ENCODE data around the gene VAMP1.

Gene VAMP1

GRCh38 chr12:6493497-6494257, 23.2 kb upstream of the VAMP1 start, which contains the start of gene NCAPD2 (continued):
- TF ChIP-seq MEIS1 (CRISPR knock-in tag; IDR thresholded peaks at IDR 0.05; ENCODE audit: borderline replicate concordance): no peak
- peak; percentile 10; the same call in 1 of the 2 replicates for TF ChIP-seq ZNF843 (tag by site-specific recombination; IDR thresholded peaks at IDR 0.05)
- TF ChIP-seq ZNF239 (tag by site-specific recombination; IDR thresholded peaks at IDR 0.05): peak; percentile 31; the same call in 1 of the 2 replicates
- TF ChIP-seq ZEB2 (tag by site-specific recombination; IDR thresholded peaks at IDR 0.05): peak; percentile 10; the same call in 1 of the 2 replicates
- TF ChIP-seq BCL11B (tag by site-specific recombination; IDR thresholded peaks at IDR 0.05; ENCODE audit: low read depth): peak; percentile 99
- TF ChIP-seq ZNF529 (tag by site-specific recombination; IDR thresholded peaks at IDR 0.05; ENCODE audit: insufficient replicate concordance): no peak
- peak; percentile 41; the same call in 1 of the 2 replicates for TF ChIP-seq REST (tag by site-specific recombination; IDR thresholded peaks at IDR 0.05)
- TF ChIP-seq CTCF (tag by site-specific recombination; IDR thresholded peaks at IDR 0.05): peak; percentile 55; the same call in 1 of the 2 replicates
- TF ChIP-seq ZNF501 (tag by site-specific recombination; IDR thresholded peaks at IDR 0.05): peak; percentile 71
- peak; percentile 50; the same call in 1 of the 2 replicates for TF ChIP-seq ZNF610 (tag by site-specific recombination; IDR thresholded peaks at IDR 0.05; ENCODE audit: borderline replicate concordance)
- TF ChIP-seq ZBTB17 (tag by site-specific recombination; IDR thresholded peaks at IDR 0.05): peak; percentile 95
- TF ChIP-seq WT1 (tag by site-specific recombination; IDR thresholded peaks at IDR 0.05): peak; percentile 38

- H3K9me3 ChIP-seq (ENCODE audit: control insufficient read depth, insufficient read depth, low read depth, low read length): no peaks in the 10 kb centered on the region
- peak within 1 kb of the TSS; percentile 93 for H3K4me3 ChIP-seq (ENCODE audit: low read depth, low read length)
- H3K36me3 ChIP-seq (ENCODE audit: control insufficient read depth in 2 of 2, insufficient read depth in 1 of 2, low read length in 2 of 2): peaks cover 36 to 47% of the 10 kb centered on the region in 2 experiments
- peak within 1 kb of the TSS; percentile 94 for H3K27ac ChIP-seq (ENCODE audit: extremely low read depth, low read depth, low read length)
- ChIA-PET CTCF (interaction anchor here (0.5 to 2.0 kb wide), 6 partner anchors 19 to 173 kb away, joined by 3 to 7 read pairs (median 4); no protein-coding TSS in a partner anchor), POLR2A (interaction anchor here (1.0 to 1.8 kb wide), 21 partner anchors 9 to 358 kb away, joined by 3 to 74 read pairs (median 4); partner anchors contain the start of genes CDCA3, GAPDH, NOP2 and TNFRSF1A)
- H3K4me1 ChIP-seq (ENCODE audit: control insufficient read depth, insufficient read depth, low read length): peaks cover 7% of the 10 kb centered on the region; the same call in 1 of the 2 replicates
- TF ChIP-seq ZNF561 (tag by site-specific recombination; IDR thresholded peaks at IDR 0.05; ENCODE audit: borderline replicate concordance) (peak; percentile 86), ZNF169 (tag by site-specific recombination; IDR thresholded peaks at IDR 0.05) (no peak), KLF9 (tag by site-specific recombination; IDR thresholded peaks at IDR 0.05; ENCODE audit: low read depth) (peak; percentile 98), ZBTB17 (tag by site-specific recombination; IDR thresholded peaks at IDR 0.05) (peak; percentile 21; the same call in 1 of the 2 replicates), ZNF175 (tag by site-specific recombination; IDR thresholded peaks at IDR 0.05) (no peak), ZNF202 (tag by site-specific recombination; IDR thresholded peaks at IDR 0.05; ENCODE audit: borderline replicate concordance) (no peak), ZBTB8A (tag by site-specific recombination; IDR thresholded peaks at IDR 0.05) (peak; percentile 98), KLF7 (tag by site-specific recombination; IDR thresholded peaks at IDR 0.05; ENCODE audit: borderline replicate concordance) (peak; percentile 73), INSM2 (tag by site-specific recombination; IDR thresholded peaks at IDR 0.05) (no peak), ZNF280C (tag by site-specific recombination; IDR thresholded peaks at IDR 0.05) (no peak)
Measured at GRCh38 chr12:6492838-6493496, 22.5 kb upstream of the VAMP1 start, which contains the start of gene MRPL51. TSS of gene MRPL51 (minus strand) at chr12:6493262. CDS start at chr12:6493136, 126 bp downstream.
